HG02798 (cell line): ENCODE results near the gene MED25.

ENCODE experiments used
- ATAC-seq: cut with Tn5 transposase; IDR thresholded peaks from one replicate; pipeline ENCODE4 v1.9.1; 2021; ENCODE audit warnings: mild to moderate bottlenecking; ENCODE audit not compliant: unreplicated experiment, poor library complexity

MED25 gene

DNA sequence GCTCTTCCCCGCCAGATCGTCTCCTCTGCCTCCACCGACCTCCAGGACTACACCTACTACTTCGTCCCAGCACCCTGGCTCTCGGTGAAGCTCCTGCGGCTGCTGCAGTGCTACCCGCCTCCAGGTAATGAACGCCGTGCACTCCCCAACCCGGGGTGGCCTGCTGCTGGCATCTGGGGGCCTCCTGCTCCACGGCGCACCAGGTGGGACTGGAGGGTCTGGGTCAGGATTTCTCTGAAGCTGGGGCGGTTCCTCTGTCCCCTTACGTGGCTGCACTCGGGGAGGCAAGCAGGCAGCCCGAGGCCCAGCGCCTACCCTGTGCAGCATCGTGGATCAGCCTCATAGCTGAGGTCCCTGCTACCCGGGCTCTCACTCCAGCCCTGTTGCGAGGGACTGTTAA, 22.5 kb upstream of the MED25 start:
- no peak for ATAC-seq

DNA sequence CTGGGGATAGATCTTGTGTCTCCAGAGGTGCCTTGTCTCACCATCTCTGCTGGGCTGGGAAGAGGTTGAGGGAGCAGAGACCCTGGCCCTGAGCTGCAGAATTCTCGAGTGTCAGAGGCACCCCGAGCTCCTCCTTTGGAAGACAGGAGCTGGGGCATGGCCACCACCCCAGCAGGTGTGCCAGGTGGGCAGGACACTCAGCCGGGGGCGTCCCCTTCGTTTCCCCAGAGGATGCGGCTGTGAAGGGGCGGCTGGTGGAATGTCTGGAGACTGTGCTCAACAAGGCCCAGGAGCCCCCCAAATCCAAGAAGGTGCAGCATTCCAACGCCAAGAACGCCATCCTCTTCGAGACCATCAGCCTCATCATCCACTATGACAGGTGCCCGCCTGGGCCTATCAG, 19.5 kb upstream of the MED25 start:
- ATAC-seq: no peak

DNA sequence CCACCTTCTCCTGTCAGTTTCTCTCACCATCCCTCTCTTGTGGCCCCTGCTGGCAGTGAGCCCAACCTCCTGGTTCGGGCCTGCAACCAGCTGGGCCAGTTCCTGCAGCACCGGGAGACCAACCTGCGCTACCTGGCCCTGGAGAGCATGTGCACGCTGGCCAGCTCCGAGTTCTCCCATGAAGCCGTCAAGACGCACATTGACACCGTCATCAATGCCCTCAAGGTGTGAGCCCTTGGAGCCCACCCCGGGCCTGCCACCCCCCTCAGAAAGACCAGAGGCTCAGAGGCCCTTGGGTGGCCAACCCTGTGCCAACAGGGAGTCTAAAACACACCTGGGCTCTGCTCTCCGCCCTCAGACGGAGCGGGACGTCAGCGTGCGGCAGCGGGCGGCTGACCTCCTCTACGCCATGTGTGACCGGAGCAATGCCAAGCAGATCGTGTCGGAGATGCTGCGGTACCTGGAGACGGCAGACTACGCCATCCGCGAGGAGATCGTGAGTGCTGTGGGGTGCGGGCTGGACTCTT, 18.8 kb upstream of the MED25 start:
- ATAC-seq: no peak

DNA sequence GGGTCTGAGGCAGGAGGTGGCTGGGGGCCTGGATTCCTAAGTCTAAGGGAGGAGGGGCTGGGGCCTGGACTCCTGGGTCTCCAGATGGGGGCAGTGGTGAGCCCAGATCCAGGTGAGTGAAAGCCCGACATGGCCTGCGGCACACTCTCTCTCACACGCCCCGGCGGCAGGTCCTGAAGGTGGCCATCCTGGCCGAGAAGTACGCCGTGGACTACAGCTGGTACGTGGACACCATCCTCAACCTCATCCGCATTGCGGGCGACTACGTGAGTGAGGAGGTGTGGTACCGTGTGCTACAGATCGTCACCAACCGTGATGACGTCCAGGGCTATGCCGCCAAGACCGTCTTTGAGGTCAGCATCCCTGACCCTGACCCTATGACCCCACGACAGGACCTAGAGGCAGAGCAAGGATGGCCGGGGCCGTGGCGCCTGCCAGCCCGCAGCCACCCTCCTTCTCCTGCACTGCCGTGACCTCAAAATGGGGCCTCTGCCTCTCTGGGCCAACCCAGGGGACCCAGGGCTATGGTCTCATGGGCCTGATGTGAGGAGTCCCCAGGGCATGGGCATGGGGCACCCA, 18.2 kb upstream of the MED25 start:
- ATAC-seq: no peak

DNA sequence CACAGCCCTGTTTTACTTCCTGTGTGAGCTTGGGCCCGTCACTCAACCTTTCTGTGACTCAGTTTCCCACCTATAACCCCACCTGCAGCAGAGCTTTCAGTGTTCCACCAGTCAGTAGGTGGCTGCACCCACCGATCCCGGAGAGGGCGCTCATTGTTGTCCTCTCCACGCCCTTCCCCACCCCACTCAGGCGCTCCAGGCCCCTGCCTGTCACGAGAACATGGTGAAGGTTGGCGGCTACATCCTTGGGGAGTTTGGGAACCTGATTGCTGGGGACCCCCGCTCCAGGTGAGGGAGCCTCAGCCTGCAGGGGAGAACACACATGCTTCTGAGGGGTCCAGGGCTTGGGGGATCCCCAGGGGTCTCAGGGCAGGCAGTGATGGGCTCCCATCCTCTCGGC, 17.3 kb upstream of the MED25 start:
- no peak for ATAC-seq

DNA sequence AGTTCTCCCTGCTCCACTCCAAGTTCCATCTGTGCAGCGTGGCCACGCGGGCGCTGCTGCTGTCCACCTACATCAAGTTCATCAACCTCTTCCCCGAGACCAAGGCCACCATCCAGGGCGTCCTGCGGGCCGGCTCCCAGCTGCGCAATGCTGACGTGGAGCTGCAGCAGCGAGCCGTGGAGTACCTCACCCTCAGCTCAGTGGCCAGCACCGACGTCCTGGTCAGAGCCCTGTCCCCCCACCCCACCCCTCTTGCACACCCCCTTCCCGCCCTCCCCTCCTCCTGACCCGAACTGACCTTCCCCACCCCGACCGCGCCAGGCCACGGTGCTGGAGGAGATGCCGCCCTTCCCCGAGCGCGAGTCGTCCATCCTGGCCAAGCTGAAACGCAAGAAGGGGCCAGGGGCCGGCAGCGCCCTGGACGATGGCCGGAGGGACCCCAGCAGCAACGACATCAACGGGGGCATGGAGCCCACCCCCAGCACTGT, 16.6 kb upstream of the MED25 start:
- no peak for ATAC-seq

DNA sequence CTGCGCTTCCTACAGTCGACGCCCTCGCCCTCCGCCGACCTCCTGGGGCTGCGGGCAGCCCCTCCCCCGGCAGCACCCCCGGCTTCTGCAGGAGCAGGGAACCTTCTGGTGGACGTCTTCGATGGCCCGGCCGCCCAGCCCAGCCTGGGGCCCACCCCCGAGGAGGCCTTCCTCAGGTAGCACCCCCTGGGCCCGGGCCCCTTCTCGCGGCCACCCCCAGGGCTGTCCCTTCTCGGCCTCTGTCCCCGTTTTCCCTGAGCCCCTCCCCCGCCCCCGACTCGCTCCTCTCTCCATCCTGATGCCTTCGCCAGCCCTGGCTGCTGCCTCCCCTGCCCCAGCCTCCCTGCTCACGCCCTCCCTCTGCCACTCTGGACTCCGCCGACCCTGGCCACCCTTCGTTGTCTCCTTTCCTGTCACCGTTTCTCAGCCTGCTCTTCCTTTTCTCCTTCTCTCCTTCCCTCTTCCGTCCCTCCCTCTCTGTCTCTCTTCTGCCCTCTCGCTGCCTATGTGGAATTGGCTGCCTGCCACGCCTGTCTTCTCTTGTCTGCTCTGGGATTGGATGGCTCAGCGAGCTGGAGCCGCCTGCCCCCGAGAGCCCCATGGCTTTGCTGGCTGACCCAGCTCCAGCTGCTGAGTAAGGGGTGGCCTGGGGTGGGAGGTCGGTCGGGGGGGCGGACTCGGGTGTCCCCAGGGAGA, 16.0 kb upstream of the MED25 start:
- no peak for ATAC-seq

DNA sequence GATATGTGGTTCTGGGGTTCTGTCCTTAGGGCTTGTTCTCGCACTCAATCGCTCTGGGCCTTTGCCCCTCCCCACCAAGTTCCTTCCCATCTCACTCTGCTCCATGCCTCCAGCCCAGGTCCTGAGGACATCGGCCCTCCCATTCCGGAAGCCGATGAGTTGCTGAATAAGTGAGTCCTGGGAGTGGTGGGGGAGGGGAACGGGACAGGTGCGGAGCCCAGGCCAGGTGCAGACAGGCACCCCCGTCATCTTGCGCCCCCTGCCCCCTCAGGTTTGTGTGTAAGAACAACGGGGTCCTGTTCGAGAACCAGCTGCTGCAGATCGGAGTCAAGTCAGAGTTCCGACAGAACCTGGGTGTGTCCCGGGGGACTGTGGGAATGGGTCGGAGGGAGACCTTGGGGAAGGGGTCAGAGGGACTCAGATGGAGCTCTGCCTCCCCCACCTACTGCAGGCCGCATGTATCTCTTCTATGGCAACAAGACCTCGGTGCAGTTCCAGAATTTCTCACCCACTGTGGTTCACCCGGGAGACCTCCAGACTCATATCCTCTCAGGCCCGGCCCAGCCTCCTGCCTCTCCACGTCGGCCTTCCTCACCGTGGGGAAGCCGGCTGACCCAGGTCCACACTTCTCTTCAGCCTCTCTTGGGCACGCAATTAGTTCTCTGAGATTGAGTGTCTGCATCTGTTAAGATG, 15.1 kb upstream of the MED25 start:
- ATAC-seq: no peak

DNA sequence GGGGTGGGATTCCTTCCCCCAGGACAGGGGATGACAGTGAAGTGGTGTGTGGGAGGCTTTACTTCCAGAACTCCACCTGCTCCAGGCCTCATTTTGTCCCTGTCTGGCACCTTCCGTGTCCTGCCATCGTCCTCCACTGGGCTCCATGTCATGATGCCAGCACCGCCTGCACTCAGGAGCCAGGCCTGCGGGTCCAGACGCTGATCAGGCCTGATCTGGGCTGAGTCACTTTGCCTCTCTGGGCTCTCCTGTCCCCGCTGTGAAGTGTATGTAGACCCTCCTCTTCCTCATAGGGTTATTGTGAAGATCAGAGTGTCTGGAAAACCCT, 14.6 kb upstream of the MED25 start:
- ATAC-seq: no peak

DNA sequence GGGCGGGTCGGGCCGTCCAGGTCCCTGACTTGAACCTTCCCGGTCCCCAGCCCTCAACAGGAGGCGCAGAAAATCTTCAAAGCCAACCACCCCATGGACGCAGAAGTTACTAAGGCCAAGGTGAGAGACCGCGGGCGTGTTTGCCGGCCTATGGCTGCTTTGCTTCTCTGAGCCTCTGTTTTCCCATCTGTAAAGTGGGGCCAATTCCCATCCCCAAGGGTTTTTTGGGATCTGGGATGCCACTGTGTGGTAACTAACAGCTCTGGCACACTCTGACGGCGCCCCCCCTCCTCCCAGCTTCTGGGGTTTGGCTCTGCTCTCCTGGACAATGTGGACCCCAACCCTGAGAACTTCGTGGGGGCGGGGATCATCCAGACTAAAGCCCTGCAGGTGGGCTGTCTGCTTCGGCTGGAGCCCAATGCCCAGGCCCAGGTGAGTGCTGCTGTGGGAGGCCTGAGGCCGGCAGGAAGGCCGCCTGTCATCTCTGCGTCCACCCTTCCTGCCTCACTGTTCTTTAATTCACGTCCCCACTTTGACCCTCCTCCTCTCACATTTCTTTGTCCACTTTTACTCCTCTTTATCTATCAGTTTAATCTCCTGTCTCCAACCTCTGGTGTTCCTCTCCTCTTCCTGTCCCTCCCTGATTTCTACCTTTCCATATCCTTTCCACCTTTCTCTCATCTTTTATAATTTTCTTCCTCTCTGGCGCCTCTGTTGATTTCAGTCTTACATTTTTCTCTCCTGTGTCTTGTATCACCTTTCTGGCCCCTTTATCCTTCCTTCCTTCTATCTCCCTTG, 12.1 kb upstream of the MED25 start:
- no peak for ATAC-seq

DNA sequence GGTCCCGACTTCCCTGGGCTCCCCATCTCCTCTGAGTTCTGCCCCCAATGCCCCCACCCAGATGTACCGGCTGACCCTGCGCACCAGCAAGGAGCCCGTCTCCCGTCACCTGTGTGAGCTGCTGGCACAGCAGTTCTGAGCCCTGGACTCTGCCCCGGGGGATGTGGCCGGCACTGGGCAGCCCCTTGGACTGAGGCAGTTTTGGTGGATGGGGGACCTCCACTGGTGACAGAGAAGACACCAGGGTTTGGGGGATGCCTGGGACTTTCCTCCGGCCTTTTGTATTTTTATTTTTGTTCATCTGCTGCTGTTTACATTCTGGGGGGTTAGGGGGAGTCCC, 11.5 kb upstream of the MED25 start:
- no peak for ATAC-seq

DNA sequence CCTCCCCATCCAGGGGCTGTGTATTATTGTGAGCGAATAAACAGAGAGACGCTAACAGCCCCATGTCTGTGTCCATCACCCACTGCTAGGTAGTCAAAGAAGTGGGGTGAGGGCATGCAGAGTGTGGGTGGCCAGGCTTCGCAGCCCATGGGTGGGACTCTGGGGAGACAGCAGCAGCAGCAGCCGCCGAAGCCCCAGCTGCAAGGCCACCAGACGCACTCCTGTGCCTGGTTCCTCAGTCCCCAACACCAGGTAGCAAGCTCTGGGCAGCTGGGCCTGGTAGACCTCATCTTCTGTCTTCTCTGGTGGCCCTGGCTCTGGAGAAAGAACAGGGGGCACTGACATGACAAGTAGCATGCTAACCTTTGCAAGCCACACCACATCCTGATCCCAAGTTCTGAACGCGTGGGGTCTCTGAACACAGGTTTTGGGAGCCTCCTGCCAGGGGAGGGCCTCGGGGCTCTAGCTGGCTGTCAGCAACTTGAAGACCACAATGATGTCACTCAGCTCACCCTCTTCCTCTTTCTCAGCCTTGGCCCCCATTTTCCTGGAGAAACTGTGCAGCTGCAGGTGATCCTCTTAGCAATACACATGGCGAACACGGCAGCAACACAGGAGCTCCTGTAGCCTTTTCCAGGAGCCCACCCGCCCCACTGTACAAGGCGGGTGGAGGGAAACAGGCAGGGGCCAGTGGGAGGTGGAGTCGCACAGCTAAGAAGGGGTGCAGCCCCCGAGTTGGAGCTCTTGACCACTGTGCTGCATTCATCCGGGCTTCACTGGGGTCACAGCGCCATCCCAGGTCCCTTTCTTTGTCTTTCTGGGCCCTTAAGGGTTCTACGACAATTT, 10.8 kb upstream of the MED25 start:
- ATAC-seq: no peak

DNA sequence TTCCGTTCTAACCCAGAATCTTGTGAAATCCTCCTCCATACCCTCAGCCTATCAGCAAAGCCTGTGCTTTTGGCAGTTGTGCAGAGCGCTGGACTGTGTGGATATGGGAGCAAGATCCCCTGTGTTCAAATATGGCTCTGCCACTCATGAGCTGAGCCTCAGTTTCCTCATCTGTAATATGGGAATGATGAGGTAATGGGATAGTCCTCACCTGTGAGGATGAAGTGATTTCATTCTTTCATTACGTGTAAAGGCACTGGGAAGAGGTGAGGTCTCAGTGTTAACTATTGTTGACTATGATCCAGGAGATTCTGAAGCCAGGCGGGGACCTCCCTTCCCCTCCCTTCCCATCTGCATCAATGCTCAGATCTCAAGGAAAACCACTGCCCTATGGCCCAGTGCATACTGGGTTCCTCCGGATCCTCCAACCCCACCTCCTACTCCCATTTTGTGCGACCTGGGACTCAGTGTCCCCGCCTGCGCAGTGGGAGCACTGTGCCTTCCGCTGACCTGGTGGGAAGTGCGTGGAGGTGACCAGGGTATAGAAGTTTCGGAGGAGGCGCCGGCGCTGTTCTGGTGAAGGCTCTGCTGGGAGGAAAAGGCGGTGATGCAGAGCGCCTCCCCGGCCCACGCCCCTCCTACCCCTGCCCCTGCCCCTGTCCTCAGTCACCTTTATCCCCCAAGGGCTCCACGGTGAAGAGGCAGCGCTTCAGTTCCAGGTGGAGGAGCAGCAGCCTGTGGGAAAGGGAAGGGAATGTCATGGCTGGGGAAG, 10.0 kb upstream of the MED25 start:
- no peak for ATAC-seq

DNA sequence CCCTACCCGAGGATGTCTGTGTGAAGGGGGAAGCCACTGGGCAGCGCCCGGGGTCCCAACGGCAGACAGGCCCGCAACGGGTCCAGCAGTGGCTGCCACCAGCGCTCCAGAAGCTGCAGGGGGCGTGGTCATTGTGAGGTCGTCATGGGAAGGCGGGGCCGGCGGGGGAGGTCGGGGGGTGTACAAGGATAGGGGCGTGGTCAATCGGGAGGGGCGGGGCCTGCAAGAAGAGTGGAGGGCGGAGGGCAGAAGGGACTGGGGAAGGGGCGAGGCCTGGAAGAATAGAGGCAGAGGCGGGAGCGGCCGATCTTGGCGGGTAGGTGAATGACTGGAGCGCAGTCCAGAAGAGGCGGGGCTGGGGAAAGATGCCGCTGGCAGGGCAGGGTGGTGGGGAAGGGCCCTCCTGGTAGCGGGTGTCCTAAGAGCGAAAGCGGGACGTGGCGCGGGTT, 9.4 kb upstream of the MED25 start:
- no peak for ATAC-seq

DNA sequence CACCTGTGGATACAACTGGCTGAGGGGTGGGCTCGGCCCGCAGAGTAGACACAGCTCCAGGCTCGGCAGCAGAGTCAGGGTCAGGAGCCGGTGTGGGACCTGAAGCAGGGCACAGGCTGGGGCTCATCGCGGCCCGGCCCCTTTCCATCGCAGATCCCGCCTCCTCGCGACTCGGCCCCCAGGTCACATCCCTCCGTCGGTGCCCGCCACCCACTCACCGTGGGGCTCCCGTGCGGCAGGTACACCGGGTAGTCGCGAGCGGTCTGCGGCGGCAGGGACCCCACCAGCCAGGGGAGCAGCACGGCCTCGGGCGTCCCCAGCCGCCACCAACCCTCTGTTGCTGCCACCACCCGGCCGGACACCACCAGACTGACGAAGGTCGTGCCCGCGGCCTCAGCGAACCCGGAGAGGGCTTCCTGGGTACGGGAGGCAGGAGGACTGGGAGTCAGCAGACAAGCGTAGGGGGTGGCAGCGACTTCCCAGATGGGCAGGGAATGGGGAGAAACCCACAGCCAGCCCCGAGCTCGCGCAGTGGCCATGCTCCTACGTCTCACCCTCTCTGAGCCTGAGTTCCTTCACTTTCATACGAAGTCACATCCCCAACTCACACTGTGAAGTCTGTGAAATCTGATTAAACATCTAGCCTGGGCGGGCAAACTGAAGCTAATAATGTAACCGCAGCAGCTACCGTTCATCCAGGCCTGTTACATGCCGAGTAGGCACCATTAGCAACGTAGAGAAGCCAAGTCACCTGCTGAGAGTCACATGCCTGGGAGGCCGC, 8.7 kb upstream of the MED25 start:
- no peak for ATAC-seq

DNA sequence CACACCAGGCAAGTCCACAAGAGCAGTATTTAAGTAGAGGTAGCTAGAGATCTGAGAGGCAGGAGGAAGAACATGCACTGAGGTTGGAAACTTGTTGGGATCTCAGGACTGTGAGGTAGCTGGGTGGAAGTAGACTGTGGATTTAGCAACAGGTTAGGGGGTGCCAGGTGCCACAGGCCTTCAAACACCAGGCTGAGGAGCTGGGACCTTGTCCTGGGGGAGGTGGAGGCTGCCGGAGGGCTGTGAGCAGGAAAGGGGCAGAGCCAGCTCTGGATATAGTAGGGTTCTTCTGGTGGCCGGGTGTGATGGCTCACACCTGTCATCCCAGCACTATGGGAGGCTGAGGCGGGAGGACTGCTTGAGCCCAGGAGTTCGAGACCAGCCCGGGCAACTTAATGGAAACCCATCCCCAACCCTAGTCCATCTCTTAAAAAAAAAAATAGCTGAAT, 8.1 kb upstream of the MED25 start:
- no peak for ATAC-seq

DNA sequence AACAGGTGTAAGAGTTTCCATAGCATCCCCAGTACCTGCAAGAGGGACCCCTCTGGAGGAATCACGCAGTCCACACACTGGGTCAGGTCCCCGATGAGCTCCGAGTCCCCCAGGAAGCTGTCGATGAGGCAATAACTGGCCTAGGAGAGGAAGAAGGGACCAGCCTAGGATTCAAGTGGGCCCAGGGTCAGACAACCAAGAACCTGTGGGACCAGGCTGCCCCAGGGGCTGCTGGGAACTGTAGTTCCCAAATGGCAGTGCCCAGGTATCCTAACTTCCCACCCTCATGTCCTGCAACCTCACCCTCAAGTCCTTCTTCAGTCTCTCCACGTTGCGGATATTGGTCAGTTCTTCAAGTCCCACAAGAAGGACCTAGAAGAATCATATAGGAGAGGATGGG, 6.8 kb upstream of the MED25 start:
- ATAC-seq: no peak

DNA sequence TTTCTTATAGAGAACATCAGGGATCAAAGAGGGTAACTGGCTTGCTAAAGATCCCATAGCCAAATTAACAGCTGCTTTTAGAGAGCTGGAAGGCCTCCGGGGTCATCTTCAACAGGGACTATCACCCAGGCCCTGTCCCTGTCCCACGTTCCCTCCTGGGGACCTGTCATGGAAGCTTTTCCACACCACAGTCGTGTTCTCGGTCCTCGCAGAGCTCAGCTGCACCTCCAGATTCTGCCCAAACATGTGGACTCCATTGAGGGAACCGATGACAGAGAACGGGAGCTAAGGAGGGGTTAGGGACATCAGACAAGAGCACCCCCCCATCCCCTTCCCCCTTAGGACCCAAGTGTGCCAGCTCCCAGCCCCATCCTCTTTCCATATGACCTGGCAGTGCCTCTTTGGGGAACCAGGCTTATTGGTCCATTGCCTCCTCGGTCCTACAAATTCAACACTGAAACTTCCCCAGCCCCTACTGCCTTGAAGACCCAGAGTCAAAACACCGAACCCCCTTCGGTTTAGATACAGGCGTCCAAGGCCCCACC, 5.6 kb upstream of the MED25 start:
- no peak for ATAC-seq
